ENCODE data around the gene KRT4. TPM values are rescaled to one million over a fixed set of nuclear protein-coding genes. Genes with fewer than 3 reads are reported as not detected.
"Not testable (repeated sequence)": the region's sequence is repeated elsewhere in the genome, so short reads cannot be mapped to it uniquely, and the experiment has no call there.

KRT4 gene
- total RNA-seq, 1 donor from 2014 or later = not detected

DNA sequence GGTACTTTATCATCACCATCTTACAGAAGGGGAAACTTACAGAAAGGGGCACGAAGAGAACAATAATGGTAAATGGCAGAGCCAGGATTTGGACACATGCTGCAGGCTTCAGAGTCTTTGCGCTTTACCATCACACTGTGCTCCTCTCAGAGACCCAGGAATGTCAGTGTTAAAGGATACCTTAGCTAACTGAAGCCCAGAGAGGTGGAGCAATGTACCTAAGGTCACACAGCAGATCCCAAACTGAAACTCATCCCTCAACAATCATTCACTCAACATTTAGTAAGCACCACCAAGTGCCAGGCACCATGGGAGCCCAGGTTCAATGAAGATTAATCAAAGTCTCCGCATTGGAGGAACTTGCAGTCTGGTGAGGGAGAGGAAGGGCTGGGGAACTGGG, 42.9 kb upstream of the KRT4 start:
- Mint-ChIP-seq H3K4me3 (ENCODE audit: unreplicated experiment) (no peak overlapping the region), H3K27me3 (ENCODE audit: unreplicated experiment) (peaks cover 7% of the 10 kb centered on the region), H3K4me1 (ENCODE audit: low read depth, unreplicated experiment) (no peaks in the 10 kb centered on the region), H3K27ac (ENCODE audit: unreplicated experiment) (no peak overlapping the region), H3K36me3 (ENCODE audit: unreplicated experiment) (no peaks in the 10 kb centered on the region), H3K9me3 (ENCODE audit: unreplicated experiment) (peaks cover 1% of the 10 kb centered on the region)
- no peak for TF ChIP-seq CTCF (IDR thresholded peaks at IDR 0.05; ENCODE audit: partially characterized antibody, unreplicated experiment)
- DNase-seq = no peak

- H3K27me3 Mint-ChIP-seq (ENCODE audit: unreplicated experiment); H3K4me1 Mint-ChIP-seq (ENCODE audit: low read depth, unreplicated experiment); H3K27ac Mint-ChIP-seq (ENCODE audit: unreplicated experiment); H3K9me3 Mint-ChIP-seq (ENCODE audit: unreplicated experiment); H3K36me3 Mint-ChIP-seq (ENCODE audit: unreplicated experiment); H3K4me3 Mint-ChIP-seq (ENCODE audit: unreplicated experiment); DNase-seq: not testable (repeated sequence)
These were observed 42.2 kb upstream of the KRT4 start for GRCh38 chr12:52856077-52856476.

DNA sequence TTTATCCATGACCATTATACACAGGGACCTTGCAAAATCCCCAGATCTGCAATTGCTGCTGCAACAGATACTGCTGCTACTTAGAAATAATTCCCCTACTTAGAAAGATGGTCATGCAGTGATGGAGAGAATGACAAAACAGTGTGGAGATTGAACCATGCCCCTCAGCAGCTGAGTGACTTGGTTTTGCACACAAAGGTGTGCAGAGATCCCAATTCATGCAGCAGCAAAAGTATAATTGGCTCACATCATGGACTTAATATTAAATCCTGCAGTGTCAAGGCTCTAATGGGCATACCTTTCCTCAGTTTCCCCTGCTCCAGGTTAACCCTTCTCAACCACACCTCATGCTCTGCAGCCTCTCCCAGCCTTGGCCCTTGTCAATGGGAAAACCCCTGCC, 37.9 kb upstream of the KRT4 start:
- no peak for TF ChIP-seq CTCF (IDR thresholded peaks at IDR 0.05; ENCODE audit: partially characterized antibody, unreplicated experiment)
- Mint-ChIP-seq H3K9me3 (ENCODE audit: unreplicated experiment) (peaks cover 1% of the 10 kb centered on the region), H3K4me1 (ENCODE audit: low read depth, unreplicated experiment) (no peaks in the 10 kb centered on the region), H3K27me3 (ENCODE audit: unreplicated experiment) (peaks cover 5% of the 10 kb centered on the region), H3K36me3 (ENCODE audit: unreplicated experiment) (no peaks in the 10 kb centered on the region), H3K4me3 (ENCODE audit: unreplicated experiment) (no peak overlapping the region), H3K27ac (ENCODE audit: unreplicated experiment) (no peak overlapping the region)
- DNase-seq = no peak

GRCh38 chr12:52850681-52851080, 36.8 kb upstream of the KRT4 start:
- Mint-ChIP-seq H3K27ac (ENCODE audit: unreplicated experiment) (no peak overlapping the region), H3K36me3 (ENCODE audit: unreplicated experiment) (no peaks in the 10 kb centered on the region), H3K4me1 (ENCODE audit: low read depth, unreplicated experiment) (no peaks in the 10 kb centered on the region), H3K4me3 (ENCODE audit: unreplicated experiment) (no peak overlapping the region), H3K27me3 (ENCODE audit: unreplicated experiment) (peaks cover 3% of the 10 kb centered on the region), H3K9me3 (ENCODE audit: unreplicated experiment) (peaks cover 3% of the 10 kb centered on the region)
- no peak for TF ChIP-seq CTCF (IDR thresholded peaks at IDR 0.05; ENCODE audit: partially characterized antibody, unreplicated experiment)
- DNase-seq = no peak

DNA sequence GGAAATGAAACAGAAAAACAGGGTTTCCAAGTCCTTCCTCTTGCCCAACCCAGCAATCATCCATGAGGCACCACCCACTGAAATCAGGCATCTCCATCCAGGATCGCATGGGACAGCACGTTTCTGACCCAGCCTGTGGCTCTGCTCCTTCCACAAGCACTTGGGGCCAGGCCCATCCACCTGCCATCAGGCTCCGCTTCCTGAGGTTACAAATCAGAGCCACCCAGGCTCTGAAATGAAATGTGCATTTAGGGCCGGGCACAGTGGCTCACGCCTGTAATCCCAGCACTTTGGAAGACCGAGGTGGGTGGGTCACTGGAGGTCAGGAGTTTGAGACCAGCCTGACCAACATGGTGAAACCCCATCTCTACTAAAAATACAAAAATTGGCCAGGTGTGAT, 35.6 kb upstream of the KRT4 start:
- Mint-ChIP-seq H3K4me3 (ENCODE audit: unreplicated experiment) (no peak overlapping the region), H3K36me3 (ENCODE audit: unreplicated experiment) (no peaks in the 10 kb centered on the region), H3K27ac (ENCODE audit: unreplicated experiment) (no peak overlapping the region), H3K9me3 (ENCODE audit: unreplicated experiment) (peaks cover 5% of the 10 kb centered on the region), H3K27me3 (ENCODE audit: unreplicated experiment) (peaks cover 3% of the 10 kb centered on the region), H3K4me1 (ENCODE audit: low read depth, unreplicated experiment) (no peaks in the 10 kb centered on the region)
- DNase-seq = no peak
- TF ChIP-seq CTCF (IDR thresholded peaks at IDR 0.05; ENCODE audit: partially characterized antibody, unreplicated experiment) = no peak
